Ovary (tissue), 9 donors: ENCODE results near the gene TPRG1. TPM values are rescaled to one million over a fixed set of nuclear protein-coding genes. Genes with fewer than 3 reads are reported as not detected.

ENCODE experiments used
- DNase-seq, 5 donors: peaks; one replicate each; pipeline ENCODE4 v3.0.0-alpha.2; 2019 to 2020
- H3K27ac ChIP-seq, 2 donors: fragments of 200-600 bp; one replicate each; pipeline versions ENCODE4 v1.5.1 to v1.8.0; 2019 to 2022
- H3K27me3 ChIP-seq: fragments of 200-600 bp; one replicate; pipeline ENCODE4 v1.8.0; 2022
- H3K36me3 ChIP-seq: fragments of 200-600 bp; sonication (generic); one replicate; pipeline ENCODE4 v1.5.1; 2019
- H3K4me1 ChIP-seq: one replicate; pipeline ENCODE4 v1.8.1; 2013; ENCODE audit warnings: mild to moderate bottlenecking, moderate library complexity; ENCODE audit not compliant: insufficient read depth
- H3K4me3 ChIP-seq: fragments of 200-600 bp; sonication (generic); one replicate; pipeline ENCODE4 v1.5.1; 2017
- H3K9me3 ChIP-seq, 2 donors: fragments of 200-600 bp in 1 of 2; sonication (generic) in 1 of 2; one replicate each; pipeline versions ENCODE4 v1.5.1 to v1.8.1; 2013 to 2019; ENCODE audit warnings: mild to moderate bottlenecking in 1 of 2, moderate library complexity in 1 of 2
- CTCF ChIP-seq, 3 donors: fragments of 450-650 bp in 2 of 3; fragments of 200-600 bp in 1 of 3; IDR thresholded peaks; one replicate each; pipeline versions ENCODE4 v1.5.1 to v1.8.0; 2016 to 2022; ENCODE audit warnings: antibody characterized with exemption in 3 of 3, mild to moderate bottlenecking in 1 of 3
- EP300 ChIP-seq: sonication (generic); formaldehyde crosslinking; IDR thresholded peaks from one replicate; pipeline ENCODE4 v1.6.1; 2017; ENCODE audit warnings: antibody characterized with exemption
- POLR2A ChIP-seq: fragments of 450-650 bp; IDR thresholded peaks from one replicate; pipeline ENCODE4 v1.6.1; 2017; ENCODE audit warnings: antibody characterized with exemption, mild to moderate bottlenecking, moderate library complexity
- WGBS, 3 donors: extraction: QIAGEN DNeasy Blood & Tissue Kit in 1 of 3; methylation state at CpG; one replicate each; pipeline versions ENCODE4 v1.1.5 to v1.1.7; 2013 to 2017; 5-methylcytosine and 5-hydroxymethylcytosine counted together
- intact Hi-C, 4 donors: fragments of 100-400 bp; cut with DNase I; formaldehyde crosslinking; loops; one replicate each; pipeline versions ENCODE4 v1.11.0 to v1.15.1; 2022 to 2023
- polyA plus RNA-seq, 2 donors: library from polyadenylated mRNA; stranded (reverse); fragments of 200-250 nt in 1 of 2; fragments of 350-450 nt in 1 of 2; fragmentation: Illumina TruSeq in 1 of 2; extraction: RNeasy Lipid Tissue Mini Kit (QIAGEN cat#74804) in 1 of 2; gene quantifications; one replicate each; pipeline ENCODE4 v1.2.3, GENCODE V29; 2013 to 2014
- total RNA-seq, 7 donors: library from RNA; depleted of rRNA in 2 of 7; stranded (reverse); fragments of >200 nt in 2 of 7; fragmentation: NEBNext Ultra II Directional in 3 of 7; extraction: Animal tissue kit (Norgen Biotek cat#: 25700) in 3 of 7; gene quantifications; one replicate each; pipeline versions ENCODE4 v1.1.0 to v1.2.4, GENCODE V29; 2016 to 2023
- donor health status: DM: no; HTN: no; CAD: no; lungs with moderate emphysema.
- donor health status: DM: no; HTN: no; CAD: no.
- donor health status: Bipolar disorder and iron deficiency.
- donor health status: DM: yes; HTN: yes; CAD: no.
- donor health status: DM: no; HTN: no; CAD: no.
- donor health status: DM: yes; HTN: yes; CAD: no.

TPRG1 gene
- total and polyA plus RNA-seq, 9 donors = 1.9 to 20.2 (median 7.5) TPM

- Histone ChIP-seq H3K36me3 (no peaks in the 10 kb centered on the region), H3K4me1 (no peaks in the 10 kb centered on the region), H3K27ac (no peak overlapping the region), H3K4me3 (no peak overlapping the region), H3K27me3 (no peaks in the 10 kb centered on the region), H3K9me3 (no peaks in the 10 kb centered on the region)
- TF ChIP-seq EP300 = no peak
- TF ChIP-seq POLR2A = no peak
- no peak for TF ChIP-seq CTCF (IDR thresholded peaks at IDR 0.05)
- intact Hi-C loops = loop anchor here in 1 of 4 donors (5.0 kb wide), 1 partner anchor 714 kb away; no protein-coding TSS in a partner anchor
- DNase-seq = no peak
- 93 to 96% (median 94%) methylated on average over 7 of the region's 7 CpGs for WGBS, 3 donors
These were observed 136.2 kb downstream of the TPRG1 start for GRCh38 chr3:189307963-189308362.

- no peak overlapping the region for H3K27ac ChIP-seq
- no peaks in the 10 kb centered on the region for H3K9me3 ChIP-seq
- H3K4me1 ChIP-seq = no peaks in the 10 kb centered on the region
- no peaks in the 10 kb centered on the region for H3K27me3 ChIP-seq
- TF ChIP-seq EP300 = no peak
- intact Hi-C loops = loop anchor here in 1 of 4 donors (5.0 kb wide), 1 partner anchor 714 kb away; no protein-coding TSS in a partner anchor
- no peaks in the 10 kb centered on the region for H3K36me3 ChIP-seq
- DNase-seq = no peak
- no peak overlapping the region for H3K4me3 ChIP-seq
These were observed 136.8 kb downstream of the TPRG1 start for GRCh38 chr3:189308608-189309007.

- no peak overlapping the region for H3K27ac ChIP-seq
- intact Hi-C loops = loop anchor here in 1 of 4 donors (5.0 kb wide), 1 partner anchor 713 kb away; no protein-coding TSS in a partner anchor
- WGBS, 3 donors = 79 to 84% (median 84%) methylated on average over 6 of the region's 6 CpGs
These were observed 137.7 kb downstream of the TPRG1 start for GRCh38 chr3:189309400-189309975.

GRCh38 chr3:189311521-189311920, 139.8 kb downstream of the TPRG1 start:
- no peak overlapping the region for H3K4me3 ChIP-seq
- no peaks in the 10 kb centered on the region for H3K4me1 ChIP-seq
- 91 to 96% (median 96%) methylated on average over 2 of the region's 2 CpGs for WGBS, 3 donors
- no peaks in the 10 kb centered on the region for H3K36me3 ChIP-seq
- DNase-seq = no peak
- no peak overlapping the region for H3K27ac ChIP-seq
- intact Hi-C loops = no loop called here
- no peaks in the 10 kb centered on the region for H3K27me3 ChIP-seq
- no peaks in the 10 kb centered on the region for H3K9me3 ChIP-seq
- no peak for TF ChIP-seq EP300
- TF ChIP-seq CTCF (IDR thresholded peaks at IDR 0.05) = no peak
- no peak for TF ChIP-seq POLR2A

More at GRCh38 chr3:189309400-189309975, 137.7 kb downstream of the TPRG1 start:
- TF ChIP-seq EP300 = no peak
- no peak for TF ChIP-seq POLR2A
- no peak for TF ChIP-seq CTCF (IDR thresholded peaks at IDR 0.05)
- no peak for DNase-seq
- Histone ChIP-seq H3K27me3 (no peaks in the 10 kb centered on the region), H3K9me3 (no peaks in the 10 kb centered on the region), H3K4me3 (no peak overlapping the region), H3K36me3 (no peaks in the 10 kb centered on the region), H3K4me1 (no peaks in the 10 kb centered on the region)

- 75 to 84% (median 83%) methylated on average over 4 of the region's 4 CpGs for WGBS, 3 donors
- intact Hi-C loops = no loop called here
These were observed 141.1 kb downstream of the TPRG1 start for GRCh38 chr3:189312866-189313265.

More at GRCh38 chr3:189312866-189313265, 141.1 kb downstream of the TPRG1 start:
- Histone ChIP-seq H3K4me1 (no peaks in the 10 kb centered on the region), H3K36me3 (no peaks in the 10 kb centered on the region), H3K27me3 (no peaks in the 10 kb centered on the region), H3K27ac (no peak overlapping the region), H3K4me3 (no peak overlapping the region), H3K9me3 (no peaks in the 10 kb centered on the region)
- no peak for TF ChIP-seq EP300
- no peak for TF ChIP-seq POLR2A
- TF ChIP-seq CTCF (IDR thresholded peaks at IDR 0.05) = no peak
- DNase-seq = no peak
